K562 (cell line): Measurements from ENCODE around the gene ZFP3. TPM values are rescaled to one million over a fixed set of nuclear protein-coding genes. Genes with fewer than 3 reads are reported as not detected.
"Not testable (repeated sequence)": the region's sequence is repeated elsewhere in the genome, so short reads cannot be mapped to it uniquely, and the experiment has no call there.

ENCODE experiments used
- ATAC-seq: fragments of 200-7000 bp; cut with Tn5 transposase; 3 replicates; pipeline ENCODE4 v1.9.1; 2020; ENCODE audit warnings: moderate library complexity
- BruUV-seq: library from RNA; stranded (reverse); fragments of 400-500 nt; replicated peaks from 2 replicates; lab custom pipeline; 2021; lab: Mats Ljungman, UMichigan
- CTCF ChIA-PET: fragments of 300-600 bp; formaldehyde crosslinking; extraction: SDS; loops from one replicate; lab custom pipeline; 2021; ENCODE audit warnings: low intra/inter-chr PET ratio; lab: Yijun Ruan, JAX
- POLR2A ChIA-PET: fragments of 300-600, 350-650 bp; sonication (Branson Sonifier 250); formaldehyde crosslinking; extraction: SDS; loops from one replicate; lab custom pipeline; 2021; ENCODE audit warnings: antibody characterized with exemption, inconsistent platforms; lab: Yijun Ruan, JAX
- DNase-seq, 4 experiments: peaks; one replicate each; pipeline versions ENCODE4 v3.0.0 to v3.0.0-alpha.2; 2011 to 2018; ENCODE audit warnings: low spot score in 3 of 4, mixed read lengths in 3 of 4; ENCODE audit errors: extremely low read depth in 1 of 4
- FAIRE-seq: peaks from 2 replicates; lab custom pipeline; 2011; peaks lifted over from hg19 to GRCh38; lab: Jason Lieb, UNC
- H2AFZ ChIP-seq: 2 replicates; pipeline ENCODE4 v1.6.0; 2011; ENCODE audit warnings: low read depth, low read length, control low read depth, inconsistent platforms
- H3K27ac ChIP-seq: fragments of 200-600 bp; 3 replicates; pipeline ENCODE4 v1.8.0; 2011; ENCODE audit warnings: low read depth, mild to moderate bottlenecking, control low read depth, inconsistent platforms, low read length, moderate library complexity, mixed read lengths; ENCODE audit errors: extremely low read depth
- H3K27me3 ChIP-seq, 2 experiments: fragments of 300-600 bp in 1 of 2; 2 replicates in 1 of 2; 3 replicates in 1 of 2; pipeline versions ENCODE4 v1.6.0 to v1.8.0; 2011; ENCODE audit warnings: inconsistent platforms in 2 of 2, low read length in 2 of 2, mild to moderate bottlenecking in 1 of 2, mixed read lengths in 1 of 2, moderate library complexity in 1 of 2; ENCODE audit not compliant: control insufficient read depth in 2 of 2, insufficient read depth in 2 of 2
- H3K36me3 ChIP-seq: fragments of 300-600 bp; 3 replicates; pipeline ENCODE4 v1.8.0; 2011; ENCODE audit warnings: mild to moderate bottlenecking, low read length, inconsistent platforms; ENCODE audit not compliant: control insufficient read depth, insufficient read depth
- H3K4me1 ChIP-seq, 2 experiments: fragments of 200-600 bp in 1 of 2; replicated peaks in 1 of 2; 2 replicates in 1 of 2; 3 replicates in 1 of 2; pipeline versions ENCODE4 v1.5.1 to v1.8.0; 2011; ENCODE audit warnings: inconsistent platforms in 2 of 2, low read length in 2 of 2, mild to moderate bottlenecking in 1 of 2, mixed read lengths in 1 of 2, moderate library complexity in 1 of 2; ENCODE audit not compliant: control insufficient read depth in 2 of 2, insufficient read depth in 2 of 2
- H3K4me2 ChIP-seq: 2 replicates; pipeline ENCODE4 v1.6.1; 2011; ENCODE audit warnings: low read length, control low read depth, inconsistent platforms, mixed read lengths; ENCODE audit not compliant: insufficient read depth
- H3K4me3 ChIP-seq: fragments of 200-600 bp; sonication (generic), shearing (Covaris generic); 2 replicates; pipeline ENCODE4 v1.5.1; 2016; ENCODE audit warnings: control low read depth, inconsistent platforms
- H3K79me2 ChIP-seq: fragments of 200-600 bp; 3 replicates; pipeline ENCODE4 v1.8.0; 2011; ENCODE audit warnings: low read length, inconsistent platforms; ENCODE audit not compliant: control insufficient read depth, insufficient read depth
- H3K9ac ChIP-seq, 2 experiments: 2 replicates each; pipeline versions ENCODE4 v1.6.0 to v1.6.1; 2011; ENCODE audit warnings: low read depth in 2 of 2, low read length in 2 of 2, control low read depth in 1 of 2, inconsistent platforms in 1 of 2, mild to moderate bottlenecking in 1 of 2, mixed read lengths in 1 of 2; ENCODE audit not compliant: insufficient read depth in 1 of 2
- H3K9me1 ChIP-seq: one replicate; pipeline ENCODE4 v1.6.0; 2011; ENCODE audit warnings: inconsistent platforms, mild to moderate bottlenecking, low read length, moderate library complexity; ENCODE audit not compliant: control insufficient read depth, insufficient read depth
- H3K9me3 ChIP-seq: replicated peaks from 2 replicates; pipeline ENCODE4 v1.5.1; 2011; ENCODE audit warnings: low read depth, low read length, inconsistent platforms; ENCODE audit not compliant: control insufficient read depth, insufficient read depth
- H4K20me1 ChIP-seq: replicated peaks from 2 replicates; pipeline ENCODE4 v1.6.1; 2011; ENCODE audit warnings: low read length, inconsistent platforms, mixed read lengths; ENCODE audit not compliant: control insufficient read depth, insufficient read depth
- KAT2B ChIP-seq: IDR thresholded peaks from one replicate; pipeline ENCODE4 v1.6.1; 2012; ENCODE audit warnings: low read depth, mild to moderate bottlenecking, control low read depth, inconsistent platforms, low read length, moderate library complexity
- POLR2AphosphoS5 ChIP-seq: IDR thresholded peaks from 2 replicates; pipeline ENCODE4 v1.6.1; 2011; ENCODE audit warnings: mild to moderate bottlenecking, low read depth, low read length, moderate library complexity; ENCODE audit not compliant: control insufficient read depth, insufficient read depth
- ZNF318 ChIP-seq, 2 experiments: fragments of 450-650 bp; IDR thresholded peaks; 2 replicates each; pipeline ENCODE4 v1.6.1; 2016; ENCODE audit warnings: mild to moderate bottlenecking in 2 of 2, borderline replicate concordance in 1 of 2, low read depth in 1 of 2, moderate library complexity in 1 of 2
- WGBS: fragments of 100-300 bp; shearing (Covaris generic); methylation state at CpG from one replicate; pipeline ENCODE4 v1.1.6; 2016; ENCODE audit warnings: low coverage, mixed read lengths; ENCODE audit not compliant: insufficient coverage; ENCODE audit errors: missing lambda C conversion rate; 5-methylcytosine and 5-hydroxymethylcytosine counted together
- in situ Hi-C: fragments of 300-500 bp; cut with MboI; formaldehyde crosslinking; loops from 4 replicates; pipeline ENCODE4 v1.15.0; 2018; ENCODE audit warnings: inconsistent platforms, mixed read lengths
- intact Hi-C: fragments of 100-400 bp; cut with micrococcal nuclease; formaldehyde crosslinking; loops from 2 replicates; pipeline ENCODE4 v1.14.2; 2022
- polyA plus RNA-seq, 8 experiments: library from polyadenylated mRNA; depleted of rRNA in 4 of 8; stranded (reverse) in 5 of 8; unstranded in 3 of 8; fragments of >200 nt; fragmentation: Nextera tagmentation in 2 of 8; fragmentation: Illumina TruSeq in 1 of 8; extraction: Ambion mirVana in 2 of 8; extraction: Trizol in 1 of 8; gene quantifications; 2 replicates each; pipeline versions ENCODE4 v1.2.1 to v1.2.3, GENCODE V29; 2011 to 2014; ENCODE audit warnings: inconsistent platforms in 1 of 8, missing spikeins in 1 of 8
- small RNA-seq: library from RNA; depleted of rRNA; stranded (forward); fragments of <200 nt; gene quantifications from one replicate; pipeline ENCODE3, GENCODE V24; 2014
- total RNA-seq, 7 experiments: library from RNA; depleted of rRNA in 6 of 7; stranded (reverse); fragments of >200 nt in 6 of 7; fragmentation: Illumina TruSeq in 2 of 7; extraction: Trizol in 2 of 7; gene quantifications; 2 replicates each; pipeline versions ENCODE4 v1.2.1 to v1.2.3, GENCODE V29; 2011 to 2021; ENCODE audit warnings: low replicate concordance in 1 of 7

ZFP3 gene
- total and polyA plus RNA-seq, 9 of the 15 experiments (the other 6 are each of a cell fraction or from before 2014, with no cell fraction given), result 0.04 TPM; not detected in 8

GRCh38 chr17:5139458-5139732, 61.1 kb downstream of the ZFP3 start (continued):
- TF ChIP-seq ZNF318 (IDR thresholded peaks at IDR 0.05; ENCODE audit: borderline replicate concordance in 1 of 2, low read depth in 1 of 2), result no peak
- no peak for TF ChIP-seq POLR2AphosphoS5
- no peak for TF ChIP-seq KAT2B
- TF ChIP-seq, all 486 proteins: peak for 0

GRCh38 chr17:5142877-5143276, 64.6 kb downstream of the ZFP3 start:
- BruUV-seq, DNase-seq, POLR2A ChIA-PET, CTCF ChIA-PET, H3K27me3 ChIP-seq, H3K4me3 ChIP-seq, H3K9me1 ChIP-seq, ATAC-seq, H3K36me3 ChIP-seq, in situ Hi-C loops, H2AFZ ChIP-seq, H3K79me2 ChIP-seq, H4K20me1 ChIP-seq, intact Hi-C loops, H3K4me2 ChIP-seq, FAIRE-seq, H3K4me1 ChIP-seq, H3K9me3 ChIP-seq, H3K27ac ChIP-seq, H3K9ac ChIP-seq: not testable (repeated sequence)
- 0% methylated on average over 8 of the region's 18 CpGs for WGBS

Small RNA genes lying within 50 kb of the gene (small RNA-seq; reads per million reads assigned to genes)
- gene AC012146.4, result not detected

Other genes starting within 250 kb of the ZFP3 start
Only the 7 nearest of the 18 such genes appear.
- gene SPAG7, start 110.7 kb upstream of the ZFP3 start, total RNA-seq (2014; rRNA removed), result 44.5 and 48.0 TPM in 2 replicates
- 21.0 and 25.3 TPM in 2 replicates for gene SPAG7, start 110.7 kb upstream of the ZFP3 start, total RNA-seq (2014; rRNA removed; fragmentation: Illumina TruSeq; extraction: Trizol)
- gene SPAG7, start 110.7 kb upstream of the ZFP3 start, total RNA-seq (2015; rRNA removed; fragmentation: Illumina TruSeq; extraction: Trizol), result 38.6 and 42.0 TPM in 2 replicates
- 29.6 and 30.5 TPM in 2 replicates for gene SPAG7, start 110.7 kb upstream of the ZFP3 start, total RNA-seq (2021)
- 36.3 and 38.8 TPM in 2 replicates for gene SPAG7, start 110.7 kb upstream of the ZFP3 start, polyA plus RNA-seq (2011; rRNA removed)
- gene SPAG7, start 110.7 kb upstream of the ZFP3 start, polyA plus RNA-seq (2014; fragmentation: Illumina TruSeq; extraction: Trizol), result 36.2 and 40.9 TPM in 2 replicates
- gene SPAG7, start 110.7 kb upstream of the ZFP3 start, polyA plus RNA-seq (2014; fragmentation: Nextera tagmentation; extraction: Ambion mirVana), result 10 to 100 TPM in 1 of 2 experiments, 1 to 10 TPM in 1; 5.6 to 19.7 TPM
- gene SPAG7, start 110.7 kb upstream of the ZFP3 start, polyA plus RNA-seq (2014; rRNA removed), result 53.5 and 56.2 TPM in 2 replicates
- 3.7 and 9.6 TPM in 2 replicates for gene CAMTA2, start 90.8 kb upstream of the ZFP3 start, total RNA-seq (2014; rRNA removed)
- gene CAMTA2, start 90.8 kb upstream of the ZFP3 start, total RNA-seq (2014; rRNA removed; fragmentation: Illumina TruSeq; extraction: Trizol), result 4.0 and 4.4 TPM in 2 replicates
- gene CAMTA2, start 90.8 kb upstream of the ZFP3 start, total RNA-seq (2015; rRNA removed; fragmentation: Illumina TruSeq; extraction: Trizol), result 5.3 and 7.0 TPM in 2 replicates
- 19.9 and 25.1 TPM in 2 replicates for gene CAMTA2, start 90.8 kb upstream of the ZFP3 start, total RNA-seq (2021)
- gene CAMTA2, start 90.8 kb upstream of the ZFP3 start, polyA plus RNA-seq (2011; rRNA removed), result 6.3 and 17.6 TPM in 2 replicates
- 20.5 and 22.7 TPM in 2 replicates for gene CAMTA2, start 90.8 kb upstream of the ZFP3 start, polyA plus RNA-seq (2014; fragmentation: Illumina TruSeq; extraction: Trizol)
- gene CAMTA2, start 90.8 kb upstream of the ZFP3 start, polyA plus RNA-seq (2014; fragmentation: Nextera tagmentation; extraction: Ambion mirVana), result under 1 TPM; 0.24 to 0.96 TPM
- gene CAMTA2, start 90.8 kb upstream of the ZFP3 start, polyA plus RNA-seq (2014; rRNA removed), result 13.6 and 20.2 TPM in 2 replicates
- 0.27 TPM in 1 of 2 replicates, not detected in the other for gene INCA1, start 80.9 kb upstream of the ZFP3 start, total RNA-seq (2014; rRNA removed)
- gene INCA1, start 80.9 kb upstream of the ZFP3 start, total RNA-seq (2014; rRNA removed; fragmentation: Illumina TruSeq; extraction: Trizol), result not detected in 2 replicates
- not detected in 2 replicates for gene INCA1, start 80.9 kb upstream of the ZFP3 start, total RNA-seq (2015; rRNA removed; fragmentation: Illumina TruSeq; extraction: Trizol)
- 0.22 TPM in 1 of 2 replicates, not detected in the other for gene INCA1, start 80.9 kb upstream of the ZFP3 start, total RNA-seq (2021)
- 0.08 TPM in 1 of 2 replicates, not detected in the other for gene INCA1, start 80.9 kb upstream of the ZFP3 start, polyA plus RNA-seq (2011; rRNA removed)
- 0.13 TPM in 1 of 2 replicates, not detected in the other for gene INCA1, start 80.9 kb upstream of the ZFP3 start, polyA plus RNA-seq (2014; fragmentation: Illumina TruSeq; extraction: Trizol)
- under 1 TPM; 0.11 to 0.50 TPM for gene INCA1, start 80.9 kb upstream of the ZFP3 start, polyA plus RNA-seq (2014; fragmentation: Nextera tagmentation; extraction: Ambion mirVana)
- not detected in 2 replicates for gene INCA1, start 80.9 kb upstream of the ZFP3 start, polyA plus RNA-seq (2014; rRNA removed)
- gene KIF1C, start 80.5 kb upstream of the ZFP3 start, total RNA-seq (2014; rRNA removed), result 24.6 and 32.9 TPM in 2 replicates
- gene KIF1C, start 80.5 kb upstream of the ZFP3 start, total RNA-seq (2014; rRNA removed; fragmentation: Illumina TruSeq; extraction: Trizol), result 22.9 and 25.1 TPM in 2 replicates
- 25.1 and 25.8 TPM in 2 replicates for gene KIF1C, start 80.5 kb upstream of the ZFP3 start, total RNA-seq (2015; rRNA removed; fragmentation: Illumina TruSeq; extraction: Trizol)
- 67.4 and 68.4 TPM in 2 replicates for gene KIF1C, start 80.5 kb upstream of the ZFP3 start, total RNA-seq (2021)
- 15.4 and 28.5 TPM in 2 replicates for gene KIF1C, start 80.5 kb upstream of the ZFP3 start, polyA plus RNA-seq (2011; rRNA removed)
- gene KIF1C, start 80.5 kb upstream of the ZFP3 start, polyA plus RNA-seq (2014; fragmentation: Illumina TruSeq; extraction: Trizol), result 24.2 and 29.5 TPM in 2 replicates
- gene KIF1C, start 80.5 kb upstream of the ZFP3 start, polyA plus RNA-seq (2014; fragmentation: Nextera tagmentation; extraction: Ambion mirVana), result under 1 TPM; 0.38 to 0.48 TPM
- gene KIF1C, start 80.5 kb upstream of the ZFP3 start, polyA plus RNA-seq (2014; rRNA removed), result 15.2 and 21.4 TPM in 2 replicates
- gene SLC52A1, start 43.0 kb upstream of the ZFP3 start, total RNA-seq (2014; rRNA removed), result not detected in 2 replicates
- not detected in 2 replicates for gene SLC52A1, start 43.0 kb upstream of the ZFP3 start, total RNA-seq (2014; rRNA removed; fragmentation: Illumina TruSeq; extraction: Trizol)
- gene SLC52A1, start 43.0 kb upstream of the ZFP3 start, total RNA-seq (2015; rRNA removed; fragmentation: Illumina TruSeq; extraction: Trizol), result not detected in 2 replicates
- not detected in 2 replicates for gene SLC52A1, start 43.0 kb upstream of the ZFP3 start, total RNA-seq (2021)
- gene SLC52A1, start 43.0 kb upstream of the ZFP3 start, polyA plus RNA-seq (2011; rRNA removed), result 0.04 TPM in 1 of 2 replicates, not detected in the other
- not detected in 2 replicates for gene SLC52A1, start 43.0 kb upstream of the ZFP3 start, polyA plus RNA-seq (2014; fragmentation: Illumina TruSeq; extraction: Trizol)
- not detected for gene SLC52A1, start 43.0 kb upstream of the ZFP3 start, polyA plus RNA-seq (2014; fragmentation: Nextera tagmentation; extraction: Ambion mirVana)
- not detected in 2 replicates for gene SLC52A1, start 43.0 kb upstream of the ZFP3 start, polyA plus RNA-seq (2014; rRNA removed)
- gene ZNF232, start 33.4 kb downstream of the ZFP3 start, total RNA-seq (2014; rRNA removed), result 11.1 and 13.2 TPM in 2 replicates
- 14.6 and 16.5 TPM in 2 replicates for gene ZNF232, start 33.4 kb downstream of the ZFP3 start, total RNA-seq (2014; rRNA removed; fragmentation: Illumina TruSeq; extraction: Trizol)
- gene ZNF232, start 33.4 kb downstream of the ZFP3 start, total RNA-seq (2015; rRNA removed; fragmentation: Illumina TruSeq; extraction: Trizol), result 11.2 and 11.7 TPM in 2 replicates
- 13.0 and 13.1 TPM in 2 replicates for gene ZNF232, start 33.4 kb downstream of the ZFP3 start, total RNA-seq (2021)
- 4.4 and 10.6 TPM in 2 replicates for gene ZNF232, start 33.4 kb downstream of the ZFP3 start, polyA plus RNA-seq (2011; rRNA removed)
- 13.6 and 14.7 TPM in 2 replicates for gene ZNF232, start 33.4 kb downstream of the ZFP3 start, polyA plus RNA-seq (2014; fragmentation: Illumina TruSeq; extraction: Trizol)
- gene ZNF232, start 33.4 kb downstream of the ZFP3 start, polyA plus RNA-seq (2014; fragmentation: Nextera tagmentation; extraction: Ambion mirVana), result 10 to 100 TPM; 18.8 to 26.0 TPM
- gene ZNF232, start 33.4 kb downstream of the ZFP3 start, polyA plus RNA-seq (2014; rRNA removed), result 12.6 and 14.2 TPM in 2 replicates
- gene USP6, start 37.6 kb downstream of the ZFP3 start, total RNA-seq (2014; rRNA removed), result not detected in 2 replicates
- 0.03 and 0.04 TPM in 2 replicates for gene USP6, start 37.6 kb downstream of the ZFP3 start, total RNA-seq (2014; rRNA removed; fragmentation: Illumina TruSeq; extraction: Trizol)
- gene USP6, start 37.6 kb downstream of the ZFP3 start, total RNA-seq (2015; rRNA removed; fragmentation: Illumina TruSeq; extraction: Trizol), result 0.04 TPM in 1 of 2 replicates, not detected in the other
- 0.07 and 0.09 TPM in 2 replicates for gene USP6, start 37.6 kb downstream of the ZFP3 start, total RNA-seq (2021)
- gene USP6, start 37.6 kb downstream of the ZFP3 start, polyA plus RNA-seq (2011; rRNA removed), result not detected in 2 replicates
- gene USP6, start 37.6 kb downstream of the ZFP3 start, polyA plus RNA-seq (2014; fragmentation: Illumina TruSeq; extraction: Trizol), result not detected in 2 replicates
- under 1 TPM; 0.01 to 0.04 TPM for gene USP6, start 37.6 kb downstream of the ZFP3 start, polyA plus RNA-seq (2014; fragmentation: Nextera tagmentation; extraction: Ambion mirVana)
- not detected in 2 replicates for gene USP6, start 37.6 kb downstream of the ZFP3 start, polyA plus RNA-seq (2014; rRNA removed)